ENCODE measurements around the gene FBXW7. TPM values are rescaled to one million over a fixed set of nuclear protein-coding genes. Genes with fewer than 3 reads are reported as not detected.

The FBXW7 gene
- total RNA-seq, 3 donors from 2014 or later: 38.5 to 48.6 (median 39.4) TPM

DNA sequence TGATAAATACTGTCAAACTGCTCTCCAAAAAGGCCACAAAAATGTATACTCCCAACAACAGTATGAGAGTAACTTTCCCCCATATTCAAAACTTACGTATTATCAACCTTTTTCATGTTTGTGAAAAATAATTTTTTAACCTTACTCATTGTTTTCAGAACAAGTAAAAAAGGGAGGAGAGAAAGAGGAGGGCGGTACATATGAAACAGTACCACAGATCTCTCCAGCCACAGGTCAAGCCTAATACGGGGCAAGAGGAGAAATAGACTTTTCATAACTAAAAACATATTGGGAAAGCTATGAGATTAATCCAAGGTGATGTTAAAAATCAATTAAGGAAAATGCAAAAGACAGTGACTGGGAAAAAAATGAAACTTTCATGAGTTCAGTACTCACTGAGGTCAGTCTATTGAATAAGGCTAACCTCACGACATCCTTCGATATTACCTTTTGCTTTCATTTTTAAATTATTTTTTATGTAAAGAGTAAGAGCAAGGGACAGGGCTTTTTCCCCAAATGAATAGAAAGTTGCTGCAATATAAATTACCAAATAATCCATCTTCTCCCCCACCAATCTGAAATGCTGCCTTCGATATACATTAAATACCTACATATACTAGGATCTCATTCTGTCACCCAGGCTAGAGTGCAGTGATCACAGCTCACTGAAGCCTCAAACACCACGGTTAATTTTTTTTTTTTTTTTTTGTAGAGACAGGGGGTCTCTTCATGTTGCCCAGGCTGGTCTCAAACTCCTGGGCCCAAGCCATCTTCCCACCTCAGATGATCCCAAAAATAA lies 25.3 kb downstream of the FBXW7 start:
- H3K4me1 ChIP-seq (ENCODE audit: low read depth): peaks cover 9% of the 10 kb centered on the region
- no peaks in the 10 kb centered on the region for H3K9me3 ChIP-seq
- intact Hi-C loops (cut with DNase I, micrococcal nuclease): no loop called here
- TF ChIP-seq, protein P1, sequence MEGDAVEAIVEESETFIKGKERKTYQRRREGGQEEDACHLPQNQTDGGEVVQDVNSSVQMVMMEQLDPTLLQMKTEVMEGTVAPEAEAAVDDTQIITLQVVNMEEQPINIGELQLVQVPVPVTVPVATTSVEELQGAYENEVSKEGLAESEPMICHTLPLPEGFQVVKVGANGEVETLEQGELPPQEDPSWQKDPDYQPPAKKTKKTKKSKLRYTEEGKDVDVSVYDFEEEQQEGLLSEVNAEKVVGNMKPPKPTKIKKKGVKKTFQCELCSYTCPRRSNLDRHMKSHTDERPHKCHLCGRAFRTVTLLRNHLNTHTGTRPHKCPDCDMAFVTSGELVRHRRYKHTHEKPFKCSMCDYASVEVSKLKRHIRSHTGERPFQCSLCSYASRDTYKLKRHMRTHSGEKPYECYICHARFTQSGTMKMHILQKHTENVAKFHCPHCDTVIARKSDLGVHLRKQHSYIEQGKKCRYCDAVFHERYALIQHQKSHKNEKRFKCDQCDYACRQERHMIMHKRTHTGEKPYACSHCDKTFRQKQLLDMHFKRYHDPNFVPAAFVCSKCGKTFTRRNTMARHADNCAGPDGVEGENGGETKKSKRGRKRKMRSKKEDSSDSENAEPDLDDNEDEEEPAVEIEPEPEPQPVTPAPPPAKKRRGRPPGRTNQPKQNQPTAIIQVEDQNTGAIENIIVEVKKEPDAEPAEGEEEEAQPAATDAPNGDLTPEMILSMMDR (IDR thresholded peaks at IDR 0.05): no peak
- no peak for DNase-seq
- no peaks in the 10 kb centered on the region for H3K36me3 ChIP-seq (ENCODE audit: low read depth)
- H3K4me3 ChIP-seq: no peak overlapping the region
- no peak for ATAC-seq

DNA sequence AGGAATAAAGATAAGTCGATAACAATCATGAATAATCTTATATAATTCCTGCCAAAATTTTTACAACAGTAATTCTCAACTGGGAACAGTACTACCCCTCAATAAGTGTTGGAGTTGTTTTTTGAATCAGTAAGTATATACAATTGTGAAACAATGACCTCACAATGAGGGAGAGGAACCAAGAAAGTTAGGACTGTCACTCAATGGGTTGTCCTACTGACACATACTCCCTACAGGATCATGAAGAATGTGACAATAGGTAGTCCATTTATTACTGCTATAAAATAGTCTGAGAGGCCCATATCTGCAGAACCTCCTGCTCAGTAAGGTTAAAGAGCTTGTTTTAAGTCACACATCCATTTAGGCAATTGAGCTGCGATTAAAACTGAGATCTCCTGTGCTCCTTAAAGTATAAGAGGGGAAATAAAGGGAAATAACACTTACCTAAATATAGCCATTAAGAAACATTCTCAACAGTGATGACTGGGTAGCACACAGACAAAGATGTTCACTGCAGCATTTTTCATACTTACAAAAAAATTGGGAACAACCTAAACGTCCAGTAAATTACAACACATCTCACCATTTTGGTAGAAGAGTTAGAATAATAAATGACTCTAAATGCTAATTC lies 26.2 kb downstream of the FBXW7 start:
- Histone ChIP-seq H3K4me3 (no peak overlapping the region), H3K4me1 (ENCODE audit: low read depth) (peaks cover 9% of the 10 kb centered on the region), H3K36me3 (ENCODE audit: low read depth) (no peaks in the 10 kb centered on the region), H3K9me3 (no peaks in the 10 kb centered on the region)
- intact Hi-C loops (cut with DNase I, micrococcal nuclease): loop anchor here in 1 of 2 donors (10.0 kb wide), 1 partner anchor 225 kb away; no protein-coding TSS in a partner anchor
- TF ChIP-seq, protein P1 (IDR thresholded peaks at IDR 0.05): no peak
- DNase-seq (no peak), ATAC-seq (peak; percentile 73)

DNA sequence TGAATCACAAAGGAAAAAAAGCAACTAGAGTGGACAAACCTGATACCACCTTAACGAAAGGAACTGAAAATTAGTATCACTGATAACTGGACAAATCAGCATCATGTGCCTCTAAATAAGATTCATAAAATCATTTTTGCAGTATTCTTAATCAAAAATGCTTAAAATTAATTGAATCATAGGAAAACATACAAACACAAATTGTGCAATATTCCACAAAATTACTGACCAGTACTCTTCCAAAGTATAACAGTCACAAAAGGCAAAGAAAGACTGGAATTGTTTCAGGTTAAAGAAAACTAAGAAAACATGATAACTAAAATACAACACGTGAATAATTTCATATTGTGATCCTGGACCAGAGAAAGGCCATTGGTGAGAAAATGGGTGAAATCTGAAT lies 27.1 kb downstream of the FBXW7 start:
- Histone ChIP-seq H3K9me3 (no peaks in the 10 kb centered on the region), H3K4me3 (no peak overlapping the region), H3K36me3 (ENCODE audit: low read depth) (no peaks in the 10 kb centered on the region), H3K4me1 (ENCODE audit: low read depth) (peaks cover 9% of the 10 kb centered on the region)
- ATAC-seq: no peak
- DNase-seq: no peak
- intact Hi-C loops (cut with DNase I, micrococcal nuclease): loop anchor here in 1 of 2 donors (10.0 kb wide), 1 partner anchor 226 kb away; no protein-coding TSS in a partner anchor
- TF ChIP-seq, protein P1 (IDR thresholded peaks at IDR 0.05): no peak

DNA sequence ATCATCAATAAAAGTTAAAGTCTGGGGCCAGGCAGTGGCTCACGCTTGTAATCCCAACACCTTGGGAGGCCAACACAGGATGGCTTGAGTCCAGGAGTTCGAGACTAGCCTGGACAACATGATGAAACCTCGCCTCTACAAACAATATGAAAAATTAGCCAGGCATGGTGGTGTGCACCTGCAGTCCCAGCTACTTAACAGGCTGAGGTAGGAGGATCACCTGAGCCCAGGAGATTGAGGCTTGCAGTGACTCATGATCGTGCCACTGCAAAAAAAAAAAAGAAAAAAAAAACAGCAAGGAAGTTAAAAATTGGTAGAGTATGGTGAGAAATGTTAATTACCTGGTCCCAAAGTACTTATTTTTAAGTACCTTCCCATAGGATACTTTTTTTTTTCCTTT lies 27.5 kb downstream of the FBXW7 start:
- TF ChIP-seq, protein P1 (IDR thresholded peaks at IDR 0.05): no peak
- ATAC-seq: no peak
- no peak for DNase-seq
- intact Hi-C loops (cut with DNase I, micrococcal nuclease): loop anchor here in 1 of 2 donors (10.0 kb wide), 1 partner anchor 226 kb away; no protein-coding TSS in a partner anchor
- no peaks in the 10 kb centered on the region for H3K9me3 ChIP-seq
- H3K4me1 ChIP-seq (ENCODE audit: low read depth): peaks cover 9% of the 10 kb centered on the region
- H3K36me3 ChIP-seq (ENCODE audit: low read depth): no peaks in the 10 kb centered on the region
- no peak overlapping the region for H3K4me3 ChIP-seq

DNA sequence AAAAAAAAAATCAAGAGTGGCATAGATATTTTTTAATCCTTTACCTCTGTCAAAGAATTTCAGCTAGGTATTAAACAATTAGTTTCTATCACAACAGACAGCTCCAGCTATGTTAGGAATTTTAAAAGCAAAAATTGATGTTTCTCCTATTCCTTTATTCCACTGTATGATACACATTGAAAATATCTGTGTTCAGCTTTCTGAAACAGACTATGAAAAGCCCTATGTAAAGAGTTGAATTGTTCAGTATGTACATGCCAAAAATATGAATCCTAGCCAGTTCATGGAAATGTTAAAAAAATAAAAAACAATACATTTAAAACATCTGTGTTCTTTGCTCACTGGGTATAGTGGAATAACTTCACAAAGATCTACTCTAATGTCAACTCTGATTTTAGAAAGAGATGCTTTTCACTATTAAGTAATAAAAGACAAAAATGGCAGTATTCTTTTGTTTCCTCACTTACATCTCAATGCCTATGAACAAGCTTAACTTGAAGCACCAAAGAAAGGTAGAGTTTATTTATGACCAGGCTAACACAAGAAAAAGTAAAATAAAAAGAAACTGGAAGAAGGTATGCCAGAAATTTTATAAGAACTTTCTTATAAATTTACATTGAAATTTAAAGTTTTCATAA lies 32.1 kb downstream of the FBXW7 start:
- H3K36me3 ChIP-seq (ENCODE audit: low read depth): no peaks in the 10 kb centered on the region
- ATAC-seq (no peak), DNase-seq (no peak)
- no peak overlapping the region for H3K4me3 ChIP-seq
- H3K4me1 ChIP-seq (ENCODE audit: low read depth): no peaks in the 10 kb centered on the region
- H3K9me3 ChIP-seq: no peaks in the 10 kb centered on the region
- TF ChIP-seq, protein P1 (IDR thresholded peaks at IDR 0.05): no peak
- intact Hi-C loops (cut with DNase I, micrococcal nuclease): loop anchor here (5.0 to 10.0 kb wide), 2 partner anchors 134 to 231 kb away; no protein-coding TSS in a partner anchor

All from mucosa of descending colon (tissue), 3 donors.